ENCODE results near the gene NHLH1.

NHLH1 gene

DNA sequence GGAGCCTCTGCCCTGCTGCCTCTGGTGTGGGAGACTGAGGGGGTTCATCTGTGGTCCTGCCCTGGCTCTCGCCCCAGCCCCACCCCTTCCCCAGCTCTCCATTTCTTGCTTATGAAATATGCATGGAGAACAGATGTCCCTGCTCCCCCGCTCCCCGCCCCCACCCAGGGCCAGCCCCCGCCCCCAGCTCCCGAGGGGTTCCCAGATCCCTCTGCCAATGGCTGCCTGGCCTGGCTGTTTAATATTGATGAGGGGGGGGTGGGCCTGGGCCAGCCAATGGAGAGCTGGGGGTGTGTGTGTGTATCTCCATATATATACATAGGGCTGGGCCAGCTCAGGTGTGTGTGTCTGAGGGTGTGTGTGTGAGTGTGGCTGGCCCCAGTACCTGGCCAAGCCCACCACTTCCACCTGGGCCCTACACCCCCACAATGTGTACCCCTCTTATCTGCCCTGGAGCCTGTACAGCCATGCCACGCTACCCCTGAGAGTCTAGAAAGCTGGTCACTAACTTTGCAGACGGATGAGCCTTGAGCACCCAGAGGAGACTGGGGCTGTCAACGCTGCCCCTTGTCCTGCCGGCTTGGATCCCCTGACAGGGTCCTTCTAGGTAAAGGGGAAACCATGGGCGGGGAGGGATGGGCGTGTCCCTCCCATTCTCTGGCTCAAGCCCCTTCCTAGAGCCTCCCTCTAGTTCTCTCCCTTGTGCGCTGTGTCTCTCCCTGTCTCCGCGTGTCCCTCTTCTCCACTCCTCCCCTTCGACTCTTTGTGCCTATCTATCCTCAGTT lies at the start of gene NHLH1:
Gene NHLH1 (plus strand): TSS at position 341 of the 785 bp plus-strand sequence. CDS start 3,661 bp downstream, outside the sequence.
- WGBS (ENCODE audit: insufficient coverage, insufficient read length), result no CpG with 5 or more reads among the region's 15 CpGs
- Histone ChIP-seq H3K4me1 (ENCODE audit: control insufficient read depth, insufficient read depth, low read length) (no peaks in the 10 kb centered on the region; the same call in 1 of the 2 replicates), H3K27me3 (ENCODE audit: control insufficient read depth, insufficient read depth, low read length) (no peaks in the 10 kb centered on the region), H3K27ac (ENCODE audit: low read length) (no peak within 1 kb of the TSS), H3K36me3 (ENCODE audit: control insufficient read depth, insufficient read depth, low read length) (no peaks in the 10 kb centered on the region), H3K9me3 (ENCODE audit: control insufficient read depth, insufficient read depth, low read length) (no peaks in the 10 kb centered on the region), H3K4me3 (ENCODE audit: low read length) (no peak within 1 kb of the TSS)
- no peak for DNase-seq (ENCODE audit: low read depth, low spot score)

DNA sequence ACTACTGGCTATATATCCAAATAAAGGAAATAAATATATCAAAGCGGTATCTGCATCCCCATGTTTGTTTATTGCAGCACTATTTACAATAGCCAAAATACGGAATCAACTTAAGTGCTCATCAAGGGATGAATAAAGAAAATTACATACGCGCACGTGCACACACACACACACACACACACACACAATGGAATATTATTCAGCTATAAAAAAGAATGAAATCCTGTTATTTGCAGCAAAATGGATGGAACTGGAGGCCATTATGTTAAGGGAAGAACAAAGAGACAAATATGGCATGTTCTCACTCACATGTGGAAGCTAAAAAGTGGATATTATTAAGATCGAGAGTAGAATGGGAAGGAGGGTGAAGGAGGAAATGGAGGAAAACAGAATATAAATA lies 44.0 kb upstream of the NHLH1 start:
- Histone ChIP-seq H3K4me3 (ENCODE audit: low read length) (no peak overlapping the region), H3K9me3 (ENCODE audit: control insufficient read depth, insufficient read depth, low read length) (no peaks in the 10 kb centered on the region), H3K27me3 (ENCODE audit: control insufficient read depth, insufficient read depth, low read length) (no peaks in the 10 kb centered on the region), H3K36me3 (ENCODE audit: control insufficient read depth, insufficient read depth, low read length) (no peaks in the 10 kb centered on the region; the same call in 1 of the 2 replicates), H3K27ac (ENCODE audit: low read length) (no peak overlapping the region), H3K4me1 (ENCODE audit: control insufficient read depth, insufficient read depth, low read length) (no peaks in the 10 kb centered on the region)
- DNase-seq (ENCODE audit: low read depth, low spot score), result no peak
- 100% methylated on average over 1 of the region's 6 CpGs for WGBS (ENCODE audit: insufficient coverage, insufficient read length)

DNA sequence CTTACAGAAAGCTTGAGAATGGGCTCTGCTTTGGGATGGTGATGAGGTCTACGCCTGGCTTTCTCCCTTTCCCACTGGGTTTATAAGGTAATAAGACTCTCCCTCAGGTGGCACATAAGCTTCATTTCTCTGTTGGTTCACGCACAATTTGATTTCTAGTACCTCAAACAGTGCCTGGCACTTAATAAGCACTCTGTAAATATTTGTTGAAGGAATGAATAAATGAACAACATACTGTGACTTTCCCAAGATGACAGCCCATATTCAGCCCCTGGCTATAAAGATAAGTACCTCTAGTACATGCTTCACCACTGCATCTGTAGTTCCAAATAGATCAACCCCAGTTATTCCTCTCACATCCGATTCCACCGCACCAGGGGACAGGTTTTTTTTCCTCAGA lies 41.6 kb upstream of the NHLH1 start:
- Histone ChIP-seq H3K4me1 (ENCODE audit: control insufficient read depth, insufficient read depth, low read length) (no peaks in the 10 kb centered on the region), H3K36me3 (ENCODE audit: control insufficient read depth, insufficient read depth, low read length) (peaks cover 2% of the 10 kb centered on the region; the same call in 1 of the 2 replicates), H3K27ac (ENCODE audit: low read length) (no peak overlapping the region), H3K9me3 (ENCODE audit: control insufficient read depth, insufficient read depth, low read length) (no peaks in the 10 kb centered on the region), H3K27me3 (ENCODE audit: control insufficient read depth, insufficient read depth, low read length) (no peaks in the 10 kb centered on the region), H3K4me3 (ENCODE audit: low read length) (no peak overlapping the region)
- no peak for DNase-seq (ENCODE audit: low read depth, low spot score)
- WGBS (ENCODE audit: insufficient coverage, insufficient read length), result no CpG with 5 or more reads among the region's 4 CpGs

DNA sequence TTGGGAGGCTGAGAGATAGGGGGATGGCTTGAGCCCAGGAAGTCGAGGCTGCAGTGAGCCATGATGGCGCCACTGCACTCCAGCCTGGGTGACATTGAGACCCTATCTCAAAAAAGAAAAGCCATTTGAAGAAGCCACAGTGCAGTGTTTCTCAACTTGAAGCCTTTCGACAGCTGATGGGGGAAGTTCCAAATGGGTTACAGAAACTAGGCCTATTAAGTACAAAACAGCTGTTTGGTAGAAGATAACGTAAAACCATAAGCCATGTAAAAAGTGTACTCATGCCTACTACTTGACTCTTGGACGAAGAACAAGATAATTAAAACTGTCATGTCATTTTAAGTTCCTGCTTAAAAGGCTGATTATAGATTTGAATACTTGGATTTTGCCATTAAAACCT lies 40.5 kb upstream of the NHLH1 start:
- no CpG with 5 or more reads among the region's 5 CpGs for WGBS (ENCODE audit: insufficient coverage, insufficient read length)
- no peak for DNase-seq (ENCODE audit: low read depth, low spot score)
- Histone ChIP-seq H3K9me3 (ENCODE audit: control insufficient read depth, insufficient read depth, low read length) (no peaks in the 10 kb centered on the region), H3K27ac (ENCODE audit: low read length) (no peak overlapping the region), H3K36me3 (ENCODE audit: control insufficient read depth, insufficient read depth, low read length) (peaks cover 2% of the 10 kb centered on the region; the same call in 1 of the 2 replicates), H3K4me1 (ENCODE audit: control insufficient read depth, insufficient read depth, low read length) (no peaks in the 10 kb centered on the region), H3K4me3 (ENCODE audit: low read length) (no peak overlapping the region), H3K27me3 (ENCODE audit: control insufficient read depth, insufficient read depth, low read length) (no peaks in the 10 kb centered on the region)

DNA sequence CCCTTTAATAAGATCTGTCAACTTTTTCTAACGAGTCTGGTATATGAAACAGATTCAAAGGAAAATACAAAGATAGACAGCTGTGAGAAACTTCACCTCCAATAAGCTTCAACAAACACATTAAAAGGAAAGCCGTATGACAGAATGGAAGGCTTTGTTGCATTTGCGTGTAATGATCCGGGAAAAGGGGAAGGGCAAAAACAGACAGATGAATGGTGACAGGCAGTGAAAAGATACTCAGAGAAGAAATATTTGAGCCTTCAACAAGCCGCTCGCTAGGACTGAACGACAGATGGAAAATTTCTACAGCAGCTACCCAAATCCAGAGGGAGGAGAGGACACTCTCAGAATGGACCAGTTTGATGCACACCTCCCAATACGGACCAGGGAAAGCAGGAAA lies 38.7 kb upstream of the NHLH1 start:
- Histone ChIP-seq H3K36me3 (ENCODE audit: control insufficient read depth, insufficient read depth, low read length) (peaks cover 4% of the 10 kb centered on the region; the same call in 1 of the 2 replicates), H3K4me1 (ENCODE audit: control insufficient read depth, insufficient read depth, low read length) (no peaks in the 10 kb centered on the region), H3K27me3 (ENCODE audit: control insufficient read depth, insufficient read depth, low read length) (no peaks in the 10 kb centered on the region), H3K9me3 (ENCODE audit: control insufficient read depth, insufficient read depth, low read length) (no peaks in the 10 kb centered on the region), H3K27ac (ENCODE audit: low read length) (no peak overlapping the region), H3K4me3 (ENCODE audit: low read length) (no peak overlapping the region)
- WGBS (ENCODE audit: insufficient coverage, insufficient read length), result no CpG with 5 or more reads among the region's 8 CpGs
- DNase-seq (ENCODE audit: low read depth, low spot score), result no peak

DNA sequence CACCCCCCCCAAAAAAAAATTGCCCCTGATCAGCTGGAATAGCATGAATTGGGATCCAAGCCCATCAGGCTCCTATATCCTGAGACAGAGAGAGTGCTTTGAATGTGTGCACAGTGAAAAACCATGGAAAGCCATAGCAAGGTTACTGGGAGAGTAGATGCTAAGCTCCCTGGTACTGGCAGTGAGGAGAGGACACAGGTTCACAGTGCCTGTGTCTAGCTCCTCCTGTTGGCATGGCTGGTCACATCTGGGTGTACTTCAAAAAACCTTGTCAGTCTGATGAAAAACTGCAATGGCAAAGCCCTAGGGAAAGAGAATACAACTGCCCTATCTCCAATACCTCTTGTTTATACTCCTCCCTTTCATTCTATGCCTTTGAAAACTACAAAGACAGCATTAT lies 36.8 kb upstream of the NHLH1 start:
- no peaks in the 10 kb centered on the region for H3K9me3 ChIP-seq (ENCODE audit: control insufficient read depth, insufficient read depth, low read length)
- DNase-seq (ENCODE audit: low read depth, low spot score), result no peak
- H3K27ac ChIP-seq (ENCODE audit: low read length), result no peak overlapping the region
- no peak overlapping the region for H3K4me3 ChIP-seq (ENCODE audit: low read length)
- H3K27me3 ChIP-seq (ENCODE audit: control insufficient read depth, insufficient read depth, low read length), result no peaks in the 10 kb centered on the region
- H3K36me3 ChIP-seq (ENCODE audit: control insufficient read depth, insufficient read depth, low read length), result peaks cover 4% of the 10 kb centered on the region; the same call in 1 of the 2 replicates
- H3K4me1 ChIP-seq (ENCODE audit: control insufficient read depth, insufficient read depth, low read length), result no peaks in the 10 kb centered on the region

DNA sequence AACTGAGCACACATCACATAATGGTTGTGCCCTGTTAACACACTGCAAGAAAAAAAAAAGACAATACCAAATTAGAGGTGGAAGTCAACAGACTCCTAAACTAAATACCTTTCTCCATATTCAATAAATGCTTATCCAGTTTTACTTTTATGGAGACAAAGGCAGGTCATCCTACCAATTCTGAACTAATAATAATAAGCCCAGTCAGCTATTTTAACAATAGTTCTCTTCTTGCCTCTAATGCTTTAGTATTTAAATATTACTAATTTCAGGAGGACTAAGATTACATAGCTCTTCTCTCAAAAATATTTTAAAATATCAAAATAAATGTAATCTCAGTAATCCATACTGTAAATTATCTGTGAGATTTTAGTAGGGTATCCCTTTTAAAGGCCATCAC lies 34.4 kb upstream of the NHLH1 start:
- Histone ChIP-seq H3K4me1 (ENCODE audit: control insufficient read depth, insufficient read depth, low read length) (no peaks in the 10 kb centered on the region), H3K36me3 (ENCODE audit: control insufficient read depth, insufficient read depth, low read length) (peaks cover 4% of the 10 kb centered on the region; the same call in 1 of the 2 replicates), H3K27me3 (ENCODE audit: control insufficient read depth, insufficient read depth, low read length) (no peaks in the 10 kb centered on the region), H3K4me3 (ENCODE audit: low read length) (no peak overlapping the region), H3K9me3 (ENCODE audit: control insufficient read depth, insufficient read depth, low read length) (no peaks in the 10 kb centered on the region), H3K27ac (ENCODE audit: low read length) (no peak overlapping the region)
- DNase-seq (ENCODE audit: low read depth, low spot score), result no peak

DNA sequence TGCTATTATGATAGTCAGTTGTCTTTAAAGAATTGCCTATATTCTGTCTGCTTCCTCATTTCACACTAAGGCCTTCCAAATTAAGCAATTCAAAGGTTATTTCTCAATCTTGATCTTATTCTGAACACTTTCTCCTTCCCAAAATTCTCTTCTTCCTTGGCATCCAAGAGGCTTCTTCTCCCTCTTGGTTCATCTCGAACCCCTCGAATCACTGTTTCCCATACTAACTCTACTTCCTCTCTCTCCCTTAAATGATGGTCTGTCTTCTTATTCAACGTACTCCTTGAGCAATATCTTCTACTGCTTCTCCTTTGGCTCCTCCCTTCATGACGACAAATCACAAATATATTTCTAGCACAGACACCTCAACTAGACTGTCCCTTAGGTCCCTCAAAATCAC lies 28.3 kb upstream of the NHLH1 start:
- no peak for DNase-seq (ENCODE audit: low read depth, low spot score)
- H3K4me1 ChIP-seq (ENCODE audit: control insufficient read depth, insufficient read depth, low read length), result no peaks in the 10 kb centered on the region
- peaks cover 3% of the 10 kb centered on the region; the same call in 1 of the 2 replicates for H3K36me3 ChIP-seq (ENCODE audit: control insufficient read depth, insufficient read depth, low read length)
- no peak overlapping the region for H3K27ac ChIP-seq (ENCODE audit: low read length)
- no CpG with 5 or more reads among the region's 4 CpGs for WGBS (ENCODE audit: insufficient coverage, insufficient read length)
- H3K9me3 ChIP-seq (ENCODE audit: control insufficient read depth, insufficient read depth, low read length), result no peaks in the 10 kb centered on the region
- no peak overlapping the region for H3K4me3 ChIP-seq (ENCODE audit: low read length)
- H3K27me3 ChIP-seq (ENCODE audit: control insufficient read depth, insufficient read depth, low read length), result no peaks in the 10 kb centered on the region

DNA sequence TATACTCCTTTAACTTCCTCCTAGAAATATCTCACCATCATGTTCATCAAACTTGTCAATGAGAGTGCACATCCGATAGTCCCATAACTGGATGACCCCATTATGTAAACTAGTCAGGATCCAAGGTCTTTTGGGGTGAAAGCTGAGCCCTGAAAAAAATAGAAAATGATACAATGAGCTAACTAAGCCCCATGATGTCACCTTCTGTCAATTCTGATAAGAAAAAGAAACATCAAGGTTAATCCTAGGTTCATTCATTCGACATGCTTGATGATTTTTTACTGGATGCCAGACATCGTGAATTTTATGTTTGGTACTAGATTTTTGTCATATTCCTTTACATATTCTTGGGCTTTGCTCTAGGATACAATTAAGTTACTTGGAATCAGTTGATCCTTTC lies 26.7 kb upstream of the NHLH1 start:
- Histone ChIP-seq H3K36me3 (ENCODE audit: control insufficient read depth, insufficient read depth, low read length) (peaks cover 6% of the 10 kb centered on the region; the same call in 1 of the 2 replicates), H3K4me1 (ENCODE audit: control insufficient read depth, insufficient read depth, low read length) (no peaks in the 10 kb centered on the region), H3K9me3 (ENCODE audit: control insufficient read depth, insufficient read depth, low read length) (no peaks in the 10 kb centered on the region), H3K4me3 (ENCODE audit: low read length) (no peak overlapping the region), H3K27ac (ENCODE audit: low read length) (no peak overlapping the region), H3K27me3 (ENCODE audit: control insufficient read depth, insufficient read depth, low read length) (no peaks in the 10 kb centered on the region)
- WGBS (ENCODE audit: insufficient coverage, insufficient read length), result no CpG with 5 or more reads among the region's 3 CpGs
- no peak for DNase-seq (ENCODE audit: low read depth, low spot score)

DNA sequence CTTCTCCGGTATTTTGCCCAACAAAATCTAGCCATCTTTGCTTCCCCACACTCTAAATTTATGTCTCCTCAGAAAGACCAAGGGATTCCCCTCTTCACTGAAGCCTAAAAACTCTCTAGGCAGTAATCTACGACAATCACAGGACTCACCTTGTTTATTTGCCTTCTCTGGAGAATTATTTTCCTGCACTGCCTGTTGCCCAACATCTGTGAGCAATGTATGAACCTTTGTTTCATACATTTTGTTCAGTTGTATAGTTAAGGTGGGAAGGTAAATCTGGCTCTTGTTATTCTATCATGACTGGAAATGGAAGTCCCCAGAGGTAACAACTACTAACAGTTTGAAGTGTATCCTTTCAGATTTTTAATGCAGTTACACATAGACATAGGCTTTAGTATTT lies 26.0 kb upstream of the NHLH1 start:
- peaks cover 6% of the 10 kb centered on the region; the same call in 1 of the 2 replicates for H3K36me3 ChIP-seq (ENCODE audit: control insufficient read depth, insufficient read depth, low read length)
- no CpG with 5 or more reads among the region's 2 CpGs for WGBS (ENCODE audit: insufficient coverage, insufficient read length)
- no peaks in the 10 kb centered on the region for H3K9me3 ChIP-seq (ENCODE audit: control insufficient read depth, insufficient read depth, low read length)
- no peak overlapping the region for H3K4me3 ChIP-seq (ENCODE audit: low read length)
- DNase-seq (ENCODE audit: low read depth, low spot score), result no peak
- no peak overlapping the region for H3K27ac ChIP-seq (ENCODE audit: low read length)
- H3K27me3 ChIP-seq (ENCODE audit: control insufficient read depth, insufficient read depth, low read length), result no peaks in the 10 kb centered on the region
- H3K4me1 ChIP-seq (ENCODE audit: control insufficient read depth, insufficient read depth, low read length), result no peaks in the 10 kb centered on the region

DNA sequence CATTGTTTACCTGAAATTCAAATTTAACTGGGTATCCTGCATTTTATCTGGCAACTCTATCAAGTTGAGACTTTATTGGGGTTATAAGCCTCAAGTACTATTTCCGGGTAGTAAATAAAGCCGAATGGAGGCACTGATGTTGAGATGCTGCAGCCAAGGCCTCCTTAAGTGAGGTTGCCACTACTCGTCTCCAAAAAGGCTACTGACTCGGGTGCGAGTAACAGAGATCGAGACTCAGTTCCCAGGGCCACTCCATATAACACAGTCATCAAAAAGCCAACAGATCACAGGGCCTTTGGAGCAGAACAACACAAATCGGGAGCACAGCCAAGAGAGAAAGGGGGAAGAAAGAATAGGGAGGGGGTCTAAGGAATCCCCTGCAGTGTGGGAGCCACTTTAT lies 24.3 kb upstream of the NHLH1 start:
- H3K36me3 ChIP-seq (ENCODE audit: control insufficient read depth, insufficient read depth, low read length), result peaks cover 6% of the 10 kb centered on the region; the same call in 1 of the 2 replicates
- H3K4me3 ChIP-seq (ENCODE audit: low read length), result peak overlapping the region; percentile 99
- H3K27me3 ChIP-seq (ENCODE audit: control insufficient read depth, insufficient read depth, low read length), result no peaks in the 10 kb centered on the region
- no CpG with 5 or more reads among the region's 7 CpGs for WGBS (ENCODE audit: insufficient coverage, insufficient read length)
- no peaks in the 10 kb centered on the region for H3K4me1 ChIP-seq (ENCODE audit: control insufficient read depth, insufficient read depth, low read length)
- DNase-seq (ENCODE audit: low read depth, low spot score), result no peak
- no peak overlapping the region for H3K27ac ChIP-seq (ENCODE audit: low read length)
- no peaks in the 10 kb centered on the region for H3K9me3 ChIP-seq (ENCODE audit: control insufficient read depth, insufficient read depth, low read length)

Data from iPS DF 6.9 (cell line).